GM18867 (cell line): ENCODE data around the gene ANKIB1.
A peak's percentile ranks its signal among the peaks of the same experiment; 100 is the strongest.

ENCODE experiments used
- ATAC-seq: cut with Tn5 transposase; IDR thresholded peaks from one replicate; pipeline ENCODE4 v1.9.1; 2021; ENCODE audit warnings: mild to moderate bottlenecking, moderate library complexity; ENCODE audit not compliant: unreplicated experiment

ANKIB1 gene

DNA sequence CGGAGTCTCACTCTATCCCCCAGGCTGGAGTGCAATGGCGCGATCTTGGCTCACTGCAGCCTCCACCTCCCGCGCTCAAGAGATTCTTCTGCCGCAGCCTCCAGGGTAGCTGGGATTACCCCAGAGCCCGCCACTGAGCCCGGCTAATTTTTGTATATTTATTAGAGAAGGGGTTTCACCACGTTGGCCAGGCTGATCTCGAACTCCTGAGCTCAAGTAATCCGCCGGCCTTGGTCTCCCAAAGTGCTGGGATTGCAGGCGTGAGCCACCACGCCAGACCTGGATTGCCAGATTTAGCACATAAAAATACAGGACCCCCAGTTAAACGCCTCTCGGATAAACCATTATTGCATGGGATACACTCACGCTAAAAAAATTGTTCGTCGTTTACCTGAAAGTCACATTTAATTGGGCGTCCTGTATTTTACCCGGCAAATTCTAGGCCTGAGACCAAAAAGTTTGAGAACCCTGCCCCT is 201.1 kb downstream of the ANKIB1 start:
- no peak for ATAC-seq

DNA sequence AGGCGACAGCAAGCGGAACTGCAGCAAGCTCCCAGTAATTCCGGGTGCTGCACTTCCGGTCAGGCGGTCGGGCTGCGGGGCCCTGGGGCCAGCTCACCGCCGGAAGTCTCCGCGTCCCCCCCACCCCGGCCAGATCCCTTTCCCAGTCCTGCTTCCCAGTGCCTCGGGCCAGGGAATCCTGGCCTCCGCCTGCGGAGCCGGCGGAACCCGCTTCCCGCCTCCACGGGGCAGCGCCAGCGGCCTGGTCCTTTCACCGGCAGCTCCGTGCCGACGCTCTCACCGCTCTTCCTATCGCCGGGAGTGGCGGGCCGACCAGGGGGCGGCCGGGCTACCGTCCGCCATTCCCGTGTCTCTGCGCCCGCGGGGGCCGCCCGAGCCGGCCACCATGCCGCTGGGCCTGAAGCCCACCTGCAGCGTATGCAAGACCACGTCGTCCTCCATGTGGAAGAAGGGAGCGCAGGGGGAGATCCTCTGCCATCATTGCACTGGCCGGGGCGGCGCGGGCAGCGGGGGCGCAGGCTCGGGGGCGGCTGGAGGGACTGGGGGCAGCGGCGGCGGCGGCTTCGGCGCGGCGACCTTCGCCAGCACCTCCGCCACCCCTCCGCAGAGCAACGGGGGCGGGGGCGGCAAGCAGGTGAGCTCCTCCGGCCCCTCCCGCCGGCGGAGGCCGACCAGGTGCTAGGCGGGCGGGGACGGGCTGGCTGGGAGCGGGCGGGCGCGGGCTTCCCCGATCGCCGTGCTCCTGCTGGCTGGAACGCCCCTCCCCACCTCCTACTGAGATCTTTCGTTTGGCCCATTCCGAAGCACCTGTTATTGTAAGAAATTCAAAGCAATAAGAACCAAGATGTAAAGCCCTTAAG is 201.8 kb downstream of the ANKIB1 start, which contains the start of gene GATAD1:
Gene GATAD1, plus strand, starts transcription at position 138 of the 860 bp plus-strand sequence. Its CDS starts 248 bp downstream, at position 386.
- ATAC-seq = peak; percentile 92

DNA sequence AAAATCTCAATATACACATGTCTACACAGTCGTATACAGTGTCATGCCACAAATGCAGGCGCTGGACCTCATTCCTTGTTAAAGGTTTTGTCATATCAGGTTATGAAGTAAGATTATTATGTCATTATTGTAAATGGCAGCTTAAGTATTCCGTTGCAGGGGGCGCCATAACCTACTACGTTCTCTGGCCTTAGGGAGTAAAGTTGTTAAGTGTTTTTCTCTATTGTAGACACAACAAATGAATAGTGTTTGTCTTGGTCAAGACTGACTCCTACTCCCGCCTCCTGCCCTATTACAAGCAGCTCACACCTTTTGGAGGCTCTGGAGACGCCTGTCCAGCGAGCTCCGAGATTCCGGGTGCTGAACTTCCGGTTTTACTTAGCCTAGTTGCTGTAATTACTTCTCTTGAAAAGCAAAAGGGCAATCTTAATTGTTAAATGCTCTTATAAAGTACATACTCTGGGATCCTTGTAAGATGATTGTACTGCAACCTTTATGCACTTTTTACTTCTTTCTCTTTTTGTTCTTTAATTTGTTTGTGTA is 202.5 kb downstream of the ANKIB1 start:
- ATAC-seq = peak; percentile 42
